GM23338 (cell line): ENCODE results near the gene SLC7A5. TPM values are rescaled to one million over a fixed set of nuclear protein-coding genes. Genes with fewer than 3 reads are reported as not detected.

Experiments used
- ATAC-seq: fragments of 200-7000 bp; cut with Tn5 transposase; 3 replicates; pipeline ENCODE4 v1.9.1; 2020
- DNase-seq: peaks from one replicate; pipeline ENCODE4 v3.0.0-alpha.2; 2015; ENCODE audit warnings: low spot score
- H2AFZ ChIP-seq: fragments of 200-600 bp; sonication (generic); 2 replicates; pipeline ENCODE4 v1.8.0; 2016; ENCODE audit warnings: antibody characterized with exemption, mild to moderate bottlenecking, moderate library complexity
- H3F3A ChIP-seq: fragments of 200-600 bp; sonication (generic); replicated peaks from 2 replicates; pipeline ENCODE4 v1.8.0; 2017; ENCODE audit warnings: antibody characterized with exemption, mixed run types, low read depth
- H3K27ac ChIP-seq: fragments of 200-600 bp; sonication (generic); 2 replicates; pipeline ENCODE4 v1.6.1; 2016; ENCODE audit warnings: low read depth
- H3K27me3 ChIP-seq: fragments of 200-600 bp; sonication (generic); 2 replicates; pipeline ENCODE4 v1.8.0; 2016; ENCODE audit warnings: mild to moderate bottlenecking, mixed run types, moderate library complexity; ENCODE audit not compliant: insufficient read depth
- H3K36me3 ChIP-seq: fragments of 200-600 bp; sonication (generic); 2 replicates; pipeline ENCODE4 v1.8.0; 2016; ENCODE audit warnings: mild to moderate bottlenecking; ENCODE audit not compliant: insufficient read depth
- H3K4me1 ChIP-seq: fragments of 200-600 bp; sonication (generic); 2 replicates; pipeline ENCODE4 v1.8.0; 2016; ENCODE audit warnings: mild to moderate bottlenecking, moderate library complexity; ENCODE audit not compliant: insufficient read depth
- H3K4me2 ChIP-seq: fragments of 200-600 bp; sonication (generic); 2 replicates; pipeline ENCODE4 v1.7.1; 2017; ENCODE audit warnings: mixed run types
- H3K4me3 ChIP-seq: fragments of 200-600 bp; sonication (generic); 2 replicates; pipeline ENCODE4 v1.6.1; 2016; ENCODE audit warnings: mixed run types
- H3K79me2 ChIP-seq: fragments of 200-600 bp; sonication (generic); replicated peaks from 2 replicates; pipeline ENCODE4 v1.8.0; 2017; ENCODE audit warnings: mild to moderate bottlenecking; ENCODE audit not compliant: insufficient read depth
- H3K9me2 ChIP-seq: fragments of 200-600 bp; sonication (generic); 2 replicates; pipeline ENCODE4 v1.8.0; 2017; ENCODE audit not compliant: insufficient read depth
- H4K20me1 ChIP-seq: fragments of 200-600 bp; sonication (generic); replicated peaks from 2 replicates; pipeline ENCODE4 v1.8.0; 2017; ENCODE audit warnings: mild to moderate bottlenecking; ENCODE audit not compliant: insufficient read depth
- H3K27ac Mint-ChIP-seq: 2 replicates; pipeline ENCODE4 v1.8.0; 2020; ENCODE audit warnings: inconsistent platforms, mild to moderate bottlenecking, moderate library complexity, mixed read lengths
- H3K27me3 Mint-ChIP-seq: 3 replicates; pipeline ENCODE4 v1.8.0; 2022; ENCODE audit warnings: low read depth, mild to moderate bottlenecking, moderate library complexity, mixed read lengths, inconsistent platforms; ENCODE audit not compliant: insufficient read depth, poor library complexity
- H3K36me3 Mint-ChIP-seq: 3 replicates; pipeline ENCODE4 v1.8.0; 2021; ENCODE audit warnings: low read depth, mild to moderate bottlenecking, inconsistent platforms, moderate library complexity, mixed read lengths
- H3K4me1 Mint-ChIP-seq: 3 replicates; pipeline ENCODE4 v1.8.0; 2020; ENCODE audit warnings: mild to moderate bottlenecking, inconsistent platforms, mixed read lengths
- H3K4me3 Mint-ChIP-seq: 3 replicates; pipeline ENCODE4 v1.8.0; 2021; ENCODE audit warnings: moderate library complexity, mild to moderate bottlenecking, inconsistent platforms, mixed read lengths
- H3K9me3 Mint-ChIP-seq: 3 replicates; pipeline ENCODE4 v1.8.0; 2020; ENCODE audit warnings: moderate library complexity, mild to moderate bottlenecking, inconsistent platforms, mixed read lengths
- CREB1 ChIP-seq: fragments of 250-450 bp; sonication (Bioruptor Pico); IDR thresholded peaks from 2 replicates; pipeline ENCODE4 v1.5.0; 2020; ENCODE audit warnings: low read depth, mild to moderate bottlenecking, moderate library complexity
- EZH2 ChIP-seq: fragments of 200-600 bp; sonication (generic); IDR thresholded peaks from one replicate; pipeline ENCODE4 v1.8.0; 2017; ENCODE audit warnings: antibody characterized with exemption, mild to moderate bottlenecking, low read depth; ENCODE audit not compliant: unreplicated experiment
- EZH2phosphoT487 ChIP-seq: fragments of 200-600 bp; sonication (generic); IDR thresholded peaks from one replicate; pipeline ENCODE4 v1.8.1; 2018; ENCODE audit warnings: antibody characterized with exemption; ENCODE audit not compliant: unreplicated experiment
- JUNB ChIP-seq: IDR thresholded peaks from one replicate; pipeline ENCODE4 v1.6.1; 2016; ENCODE audit warnings: antibody characterized with exemption; ENCODE audit not compliant: unreplicated experiment
- NANOG ChIP-seq: IDR thresholded peaks from 2 replicates; pipeline ENCODE4 v1.6.1; 2016; ENCODE audit warnings: antibody characterized with exemption, borderline replicate concordance
- POLR2AphosphoS5 ChIP-seq: IDR thresholded peaks from 2 replicates; pipeline ENCODE4 v1.6.1; 2016; ENCODE audit warnings: antibody characterized with exemption, low read depth
- STAT1 ChIP-seq: IDR thresholded peaks from one replicate; pipeline ENCODE4 v1.6.1; 2016; ENCODE audit warnings: antibody characterized with exemption; ENCODE audit not compliant: unreplicated experiment
- ZNF114 ChIP-seq: fragments of 250-450 bp; sonication (Bioruptor Pico); IDR thresholded peaks from 2 replicates; pipeline ENCODE4 v1.5.0; 2020; ENCODE audit warnings: mild to moderate bottlenecking, moderate library complexity
- ZNF331 ChIP-seq: fragments of 250-450 bp; sonication (Bioruptor Pico); IDR thresholded peaks from 2 replicates; pipeline ENCODE4 v1.5.0; 2020; ENCODE audit warnings: low read depth, mild to moderate bottlenecking, moderate library complexity
- polyA plus RNA-seq: library from polyadenylated mRNA; unstranded; fragments of >200 nt; fragmentation: Nextera tagmentation; extraction: Ambion mirVana; gene quantifications from 2 replicates; pipeline ENCODE4 v1.2.1, GENCODE V29; 2016
- total RNA-seq: library from RNA; depleted of rRNA; stranded (reverse); fragments of >200 nt; shearing (Covaris generic); gene quantifications from 2 replicates; pipeline ENCODE4 v1.2.3, GENCODE V29; 2014
- TF ChIP-seq, protein P1 (sequence below): IDR thresholded peaks from 2 replicates; pipeline ENCODE4 v1.6.1; 2016; ENCODE audit warnings: antibody characterized with exemption
- TF ChIP-seq, protein P2 (sequence below): IDR thresholded peaks from one replicate; pipeline ENCODE4 v1.6.1; 2018; ENCODE audit warnings: antibody characterized with exemption; ENCODE audit not compliant: unreplicated experiment
- TF ChIP-seq, protein P3 (sequence below): fragments of 250-450 bp; sonication (Bioruptor Pico); IDR thresholded peaks from 2 replicates; pipeline ENCODE4 v1.5.0; 2020; ENCODE audit warnings: mild to moderate bottlenecking, moderate library complexity
- TF ChIP-seq, protein P4 (sequence below), 2 experiments: fragments of 200-600 bp in 1 of 2; sonication (generic) in 1 of 2; conservative IDR thresholded peaks; 2 replicates each; pipeline versions ENCODE4 v1.5.1 to v1.6.1; 2016 to 2017; ENCODE audit warnings: antibody characterized with exemption in 2 of 2, low read depth in 2 of 2, mild to moderate bottlenecking in 2 of 2, moderate library complexity in 1 of 2

SLC7A5 gene
- total and polyA plus RNA-seq, 2 experiments from 2014 or later = 107 to 386 TPM

DNA sequence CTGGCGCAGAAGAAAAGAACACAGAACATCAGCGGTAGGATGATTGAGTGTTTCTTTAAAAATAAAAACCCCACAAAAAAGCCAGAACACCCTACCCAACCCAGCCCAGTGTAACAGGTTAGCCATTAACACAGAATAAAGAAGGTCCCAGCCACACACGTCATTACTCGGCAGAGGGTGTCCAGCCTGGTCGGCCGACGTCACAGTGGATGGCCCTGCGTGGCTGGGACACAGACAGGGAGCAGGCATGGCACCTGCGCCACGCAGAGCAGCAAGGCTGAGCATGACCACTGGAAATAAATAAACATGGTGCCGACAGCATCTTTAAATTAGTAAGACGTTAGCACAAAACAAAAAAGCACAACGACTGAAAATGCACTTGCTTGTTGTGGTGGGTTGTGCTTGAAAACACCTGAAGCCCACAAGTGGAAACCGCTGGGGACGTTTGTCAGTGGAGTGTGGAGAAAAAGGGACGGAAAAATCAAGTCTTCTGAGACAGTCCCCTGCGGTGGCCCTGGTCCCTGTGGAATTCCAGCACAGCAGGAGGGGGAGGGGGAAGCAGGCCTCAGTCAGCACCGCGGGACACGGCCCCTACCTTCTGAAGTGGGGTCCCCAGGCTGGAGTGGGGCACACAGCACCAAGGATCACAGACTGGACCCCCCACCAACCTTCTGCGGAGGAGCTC is 39.2 kb downstream of the SLC7A5 start:
- DNase-seq = no peak
- Histone ChIP-seq H2AFZ (no peak overlapping the region), H3K4me2 (0 out of 2 replicates have a peak overlapping the region, but pooled peaks have one; percentile 32), H3K9me2 (no peaks in the 10 kb centered on the region), H3K4me1 (peaks cover 29% of the 10 kb centered on the region), H3F3A (peaks cover 18% of the 10 kb centered on the region; the same call in 1 of the 2 replicates), H3K36me3 (peaks cover 14% of the 10 kb centered on the region; the same call in 1 of the 2 replicates), H3K27me3 (no peaks in the 10 kb centered on the region), H4K20me1 (peaks cover 5% of the 10 kb centered on the region), H3K4me3 (no peak overlapping the region), H3K27ac (peak overlapping the region; percentile 83), H3K79me2 (no peaks in the 10 kb centered on the region)
- TF ChIP-seq, protein P1, sequence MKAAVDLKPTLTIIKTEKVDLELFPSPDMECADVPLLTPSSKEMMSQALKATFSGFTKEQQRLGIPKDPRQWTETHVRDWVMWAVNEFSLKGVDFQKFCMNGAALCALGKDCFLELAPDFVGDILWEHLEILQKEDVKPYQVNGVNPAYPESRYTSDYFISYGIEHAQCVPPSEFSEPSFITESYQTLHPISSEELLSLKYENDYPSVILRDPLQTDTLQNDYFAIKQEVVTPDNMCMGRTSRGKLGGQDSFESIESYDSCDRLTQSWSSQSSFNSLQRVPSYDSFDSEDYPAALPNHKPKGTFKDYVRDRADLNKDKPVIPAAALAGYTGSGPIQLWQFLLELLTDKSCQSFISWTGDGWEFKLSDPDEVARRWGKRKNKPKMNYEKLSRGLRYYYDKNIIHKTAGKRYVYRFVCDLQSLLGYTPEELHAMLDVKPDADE = no peak
- TF ChIP-seq JUNB (no peak), ZNF331 (CRISPR knock-in tag) (no peak), NANOG (no peak), EZH2phosphoT487 (no peak), POLR2AphosphoS5 (no peak), CREB1 (CRISPR knock-in tag) (no peak), STAT1 (no peak), EZH2 (no peak), ZNF114 (CRISPR knock-in tag) (no peak)
- TF ChIP-seq, protein P2, sequence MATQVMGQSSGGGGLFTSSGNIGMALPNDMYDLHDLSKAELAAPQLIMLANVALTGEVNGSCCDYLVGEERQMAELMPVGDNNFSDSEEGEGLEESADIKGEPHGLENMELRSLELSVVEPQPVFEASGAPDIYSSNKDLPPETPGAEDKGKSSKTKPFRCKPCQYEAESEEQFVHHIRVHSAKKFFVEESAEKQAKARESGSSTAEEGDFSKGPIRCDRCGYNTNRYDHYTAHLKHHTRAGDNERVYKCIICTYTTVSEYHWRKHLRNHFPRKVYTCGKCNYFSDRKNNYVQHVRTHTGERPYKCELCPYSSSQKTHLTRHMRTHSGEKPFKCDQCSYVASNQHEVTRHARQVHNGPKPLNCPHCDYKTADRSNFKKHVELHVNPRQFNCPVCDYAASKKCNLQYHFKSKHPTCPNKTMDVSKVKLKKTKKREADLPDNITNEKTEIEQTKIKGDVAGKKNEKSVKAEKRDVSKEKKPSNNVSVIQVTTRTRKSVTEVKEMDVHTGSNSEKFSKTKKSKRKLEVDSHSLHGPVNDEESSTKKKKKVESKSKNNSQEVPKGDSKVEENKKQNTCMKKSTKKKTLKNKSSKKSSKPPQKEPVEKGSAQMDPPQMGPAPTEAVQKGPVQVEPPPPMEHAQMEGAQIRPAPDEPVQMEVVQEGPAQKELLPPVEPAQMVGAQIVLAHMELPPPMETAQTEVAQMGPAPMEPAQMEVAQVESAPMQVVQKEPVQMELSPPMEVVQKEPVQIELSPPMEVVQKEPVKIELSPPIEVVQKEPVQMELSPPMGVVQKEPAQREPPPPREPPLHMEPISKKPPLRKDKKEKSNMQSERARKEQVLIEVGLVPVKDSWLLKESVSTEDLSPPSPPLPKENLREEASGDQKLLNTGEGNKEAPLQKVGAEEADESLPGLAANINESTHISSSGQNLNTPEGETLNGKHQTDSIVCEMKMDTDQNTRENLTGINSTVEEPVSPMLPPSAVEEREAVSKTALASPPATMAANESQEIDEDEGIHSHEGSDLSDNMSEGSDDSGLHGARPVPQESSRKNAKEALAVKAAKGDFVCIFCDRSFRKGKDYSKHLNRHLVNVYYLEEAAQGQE = no peak
- TF ChIP-seq, protein P3, sequence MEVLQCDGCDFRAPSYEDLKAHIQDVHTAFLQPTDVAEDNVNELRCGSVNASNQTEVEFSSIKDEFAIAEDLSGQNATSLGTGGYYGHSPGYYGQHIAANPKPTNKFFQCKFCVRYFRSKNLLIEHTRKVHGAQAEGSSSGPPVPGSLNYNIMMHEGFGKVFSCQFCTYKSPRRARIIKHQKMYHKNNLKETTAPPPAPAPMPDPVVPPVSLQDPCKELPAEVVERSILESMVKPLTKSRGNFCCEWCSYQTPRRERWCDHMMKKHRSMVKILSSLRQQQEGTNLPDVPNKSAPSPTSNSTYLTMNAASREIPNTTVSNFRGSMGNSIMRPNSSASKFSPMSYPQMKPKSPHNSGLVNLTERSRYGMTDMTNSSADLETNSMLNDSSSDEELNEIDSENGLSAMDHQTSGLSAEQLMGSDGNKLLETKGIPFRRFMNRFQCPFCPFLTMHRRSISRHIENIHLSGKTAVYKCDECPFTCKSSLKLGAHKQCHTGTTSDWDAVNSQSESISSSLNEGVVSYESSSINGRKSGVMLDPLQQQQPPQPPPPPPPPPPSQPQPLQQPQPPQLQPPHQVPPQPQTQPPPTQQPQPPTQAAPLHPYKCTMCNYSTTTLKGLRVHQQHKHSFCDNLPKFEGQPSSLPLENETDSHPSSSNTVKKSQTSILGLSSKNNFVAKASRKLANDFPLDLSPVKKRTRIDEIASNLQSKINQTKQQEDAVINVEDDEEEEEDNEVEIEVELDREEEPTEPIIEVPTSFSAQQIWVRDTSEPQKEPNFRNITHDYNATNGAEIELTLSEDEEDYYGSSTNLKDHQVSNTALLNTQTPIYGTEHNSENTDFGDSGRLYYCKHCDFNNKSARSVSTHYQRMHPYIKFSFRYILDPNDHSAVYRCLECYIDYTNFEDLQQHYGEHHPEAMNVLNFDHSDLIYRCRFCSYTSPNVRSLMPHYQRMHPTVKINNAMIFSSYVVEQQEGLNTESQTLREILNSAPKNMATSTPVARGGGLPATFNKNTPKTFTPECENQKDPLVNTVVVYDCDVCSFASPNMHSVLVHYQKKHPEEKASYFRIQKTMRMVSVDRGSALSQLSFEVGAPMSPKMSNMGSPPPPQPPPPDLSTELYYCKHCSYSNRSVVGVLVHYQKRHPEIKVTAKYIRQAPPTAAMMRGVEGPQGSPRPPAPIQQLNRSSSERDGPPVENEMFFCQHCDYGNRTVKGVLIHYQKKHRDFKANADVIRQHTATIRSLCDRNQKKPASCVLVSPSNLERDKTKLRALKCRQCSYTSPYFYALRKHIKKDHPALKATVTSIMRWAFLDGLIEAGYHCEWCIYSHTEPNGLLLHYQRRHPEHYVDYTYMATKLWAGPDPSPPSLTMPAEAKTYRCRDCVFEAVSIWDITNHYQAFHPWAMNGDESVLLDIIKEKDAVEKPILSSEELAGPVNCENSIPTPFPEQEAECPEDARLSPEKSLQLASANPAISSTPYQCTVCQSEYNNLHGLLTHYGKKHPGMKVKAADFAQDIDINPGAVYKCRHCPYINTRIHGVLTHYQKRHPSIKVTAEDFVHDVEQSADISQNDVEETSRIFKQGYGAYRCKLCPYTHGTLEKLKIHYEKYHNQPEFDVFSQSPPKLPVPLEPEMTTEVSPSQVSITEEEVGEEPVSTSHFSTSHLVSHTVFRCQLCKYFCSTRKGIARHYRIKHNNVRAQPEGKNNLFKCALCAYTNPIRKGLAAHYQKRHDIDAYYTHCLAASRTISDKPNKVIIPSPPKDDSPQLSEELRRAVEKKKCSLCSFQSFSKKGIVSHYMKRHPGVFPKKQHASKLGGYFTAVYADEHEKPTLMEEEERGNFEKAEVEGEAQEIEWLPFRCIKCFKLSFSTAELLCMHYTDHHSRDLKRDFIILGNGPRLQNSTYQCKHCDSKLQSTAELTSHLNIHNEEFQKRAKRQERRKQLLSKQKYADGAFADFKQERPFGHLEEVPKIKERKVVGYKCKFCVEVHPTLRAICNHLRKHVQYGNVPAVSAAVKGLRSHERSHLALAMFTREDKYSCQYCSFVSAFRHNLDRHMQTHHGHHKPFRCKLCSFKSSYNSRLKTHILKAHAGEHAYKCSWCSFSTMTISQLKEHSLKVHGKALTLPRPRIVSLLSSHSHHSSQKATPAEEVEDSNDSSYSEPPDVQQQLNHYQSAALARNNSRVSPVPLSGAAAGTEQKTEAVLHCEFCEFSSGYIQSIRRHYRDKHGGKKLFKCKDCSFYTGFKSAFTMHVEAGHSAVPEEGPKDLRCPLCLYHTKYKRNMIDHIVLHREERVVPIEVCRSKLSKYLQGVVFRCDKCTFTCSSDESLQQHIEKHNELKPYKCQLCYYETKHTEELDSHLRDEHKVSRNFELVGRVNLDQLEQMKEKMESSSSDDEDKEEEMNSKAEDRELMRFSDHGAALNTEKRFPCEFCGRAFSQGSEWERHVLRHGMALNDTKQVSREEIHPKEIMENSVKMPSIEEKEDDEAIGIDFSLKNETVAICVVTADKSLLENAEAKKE (CRISPR knock-in tag) = no peak
- TF ChIP-seq, protein P4, sequence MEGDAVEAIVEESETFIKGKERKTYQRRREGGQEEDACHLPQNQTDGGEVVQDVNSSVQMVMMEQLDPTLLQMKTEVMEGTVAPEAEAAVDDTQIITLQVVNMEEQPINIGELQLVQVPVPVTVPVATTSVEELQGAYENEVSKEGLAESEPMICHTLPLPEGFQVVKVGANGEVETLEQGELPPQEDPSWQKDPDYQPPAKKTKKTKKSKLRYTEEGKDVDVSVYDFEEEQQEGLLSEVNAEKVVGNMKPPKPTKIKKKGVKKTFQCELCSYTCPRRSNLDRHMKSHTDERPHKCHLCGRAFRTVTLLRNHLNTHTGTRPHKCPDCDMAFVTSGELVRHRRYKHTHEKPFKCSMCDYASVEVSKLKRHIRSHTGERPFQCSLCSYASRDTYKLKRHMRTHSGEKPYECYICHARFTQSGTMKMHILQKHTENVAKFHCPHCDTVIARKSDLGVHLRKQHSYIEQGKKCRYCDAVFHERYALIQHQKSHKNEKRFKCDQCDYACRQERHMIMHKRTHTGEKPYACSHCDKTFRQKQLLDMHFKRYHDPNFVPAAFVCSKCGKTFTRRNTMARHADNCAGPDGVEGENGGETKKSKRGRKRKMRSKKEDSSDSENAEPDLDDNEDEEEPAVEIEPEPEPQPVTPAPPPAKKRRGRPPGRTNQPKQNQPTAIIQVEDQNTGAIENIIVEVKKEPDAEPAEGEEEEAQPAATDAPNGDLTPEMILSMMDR (conservative IDR thresholded peaks at IDR 0.05; ENCODE audit: low read depth in 2 of 2) = no peak
- Mint-ChIP-seq H3K27me3 (peaks cover 24% of the 10 kb centered on the region), H3K27ac (peak overlapping the region; percentile 87), H3K4me1 (peaks cover 42% of the 10 kb centered on the region), H3K36me3 (peaks cover 52% of the 10 kb centered on the region), H3K4me3 (peak overlapping the region; percentile 7; the same call in 1 of the 3 replicates), H3K9me3 (no peaks in the 10 kb centered on the region; the same call in 1 of the 3 replicates)
- ATAC-seq = peak; percentile 5; the same call in 1 of the 3 replicates
